ENCODE data around the gene GOLGA6L7.
"Not testable (repeated sequence)": the region's sequence is repeated elsewhere in the genome, so short reads cannot be mapped to it uniquely, and the experiment has no call there.

GOLGA6L7 gene, protein sequence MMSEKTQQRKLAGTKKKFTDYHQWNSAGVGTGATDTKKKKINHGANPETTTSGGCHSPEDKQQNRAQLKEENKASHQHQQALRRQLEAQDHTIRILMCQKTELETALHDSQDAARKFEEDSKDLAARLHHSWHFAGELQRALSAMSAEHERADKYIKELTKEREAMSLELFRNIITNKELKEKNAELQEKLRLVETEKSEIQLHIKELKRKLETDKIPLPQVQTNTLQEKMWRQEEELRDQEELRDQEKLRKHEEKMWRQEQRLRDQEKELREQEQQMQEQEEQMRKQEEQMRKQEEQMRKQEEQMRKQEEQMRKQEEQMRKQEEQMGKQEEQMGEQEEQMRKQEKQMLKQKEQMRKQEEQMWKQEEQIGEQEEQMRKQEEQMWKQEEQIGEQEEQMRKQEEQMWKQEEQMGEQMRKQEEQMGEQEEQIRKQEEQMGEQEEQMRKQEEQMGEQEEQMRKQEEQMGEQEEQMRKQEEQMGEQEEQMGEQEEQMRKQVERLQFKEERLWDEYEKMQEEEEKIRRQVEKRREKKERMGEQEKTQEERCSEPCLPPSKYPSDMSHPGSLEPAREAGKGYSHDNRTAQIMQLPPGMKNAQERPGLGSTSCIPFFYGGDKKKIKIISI

GRCh38 chr15:28848521-28848920, at the start of gene GOLGA6L7:
TSS of gene GOLGA6L7 (minus strand) at chr15:28848644. CDS start at chr15:28848549, 95 bp downstream.
- DNase-seq = not testable (repeated sequence)

- DNase-seq = no peak
Observed at GRCh38 chr15:28897861-28898585, 49.6 kb upstream of the GOLGA6L7 start.

DNA sequence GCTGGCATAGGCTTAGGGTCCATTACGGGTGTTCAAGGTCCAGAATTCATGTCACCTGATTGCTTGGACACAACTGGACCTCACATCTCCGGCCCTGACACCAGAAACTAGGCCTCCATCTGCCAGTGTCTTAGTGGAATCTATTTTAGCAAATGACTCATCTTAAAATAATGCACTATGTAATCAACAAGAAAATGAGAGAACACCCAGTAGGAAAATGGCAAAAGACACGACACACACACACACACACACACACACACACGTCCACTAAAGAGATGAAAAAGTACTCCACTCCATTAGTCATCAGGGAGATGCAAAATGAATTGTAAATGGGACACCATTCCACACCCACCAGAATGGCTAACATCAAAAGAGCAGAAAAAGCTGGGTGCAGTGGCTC, 48.5 kb upstream of the GOLGA6L7 start:
- DNase-seq = no peak

GRCh38 chr15:28895566-28895965, 47.1 kb upstream of the GOLGA6L7 start:
- no peak for DNase-seq

DNA sequence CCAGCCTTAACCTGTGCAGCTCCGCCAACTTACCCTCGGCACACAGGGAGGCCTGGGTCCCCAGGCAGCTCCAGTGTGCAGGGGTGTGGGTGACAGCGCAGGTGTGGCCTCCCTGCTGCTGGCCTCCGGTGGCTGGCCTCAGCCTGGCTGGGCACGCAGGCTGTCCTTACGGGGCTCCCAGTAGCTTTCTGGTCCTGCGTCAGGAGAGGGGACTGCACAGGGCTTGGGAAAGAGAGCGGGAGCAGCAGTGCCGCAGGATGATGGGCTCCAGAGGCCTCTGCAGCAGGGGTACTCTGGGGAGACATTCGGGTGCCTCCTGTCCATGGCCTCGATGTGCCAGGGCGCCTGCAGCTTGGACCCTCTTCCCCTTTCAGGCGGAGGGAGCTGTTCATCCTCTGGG, 46.7 kb upstream of the GOLGA6L7 start:
- DNase-seq = no peak

GRCh38 chr15:28894631-28895030, 46.2 kb upstream of the GOLGA6L7 start:
- DNase-seq = no peak

DNA sequence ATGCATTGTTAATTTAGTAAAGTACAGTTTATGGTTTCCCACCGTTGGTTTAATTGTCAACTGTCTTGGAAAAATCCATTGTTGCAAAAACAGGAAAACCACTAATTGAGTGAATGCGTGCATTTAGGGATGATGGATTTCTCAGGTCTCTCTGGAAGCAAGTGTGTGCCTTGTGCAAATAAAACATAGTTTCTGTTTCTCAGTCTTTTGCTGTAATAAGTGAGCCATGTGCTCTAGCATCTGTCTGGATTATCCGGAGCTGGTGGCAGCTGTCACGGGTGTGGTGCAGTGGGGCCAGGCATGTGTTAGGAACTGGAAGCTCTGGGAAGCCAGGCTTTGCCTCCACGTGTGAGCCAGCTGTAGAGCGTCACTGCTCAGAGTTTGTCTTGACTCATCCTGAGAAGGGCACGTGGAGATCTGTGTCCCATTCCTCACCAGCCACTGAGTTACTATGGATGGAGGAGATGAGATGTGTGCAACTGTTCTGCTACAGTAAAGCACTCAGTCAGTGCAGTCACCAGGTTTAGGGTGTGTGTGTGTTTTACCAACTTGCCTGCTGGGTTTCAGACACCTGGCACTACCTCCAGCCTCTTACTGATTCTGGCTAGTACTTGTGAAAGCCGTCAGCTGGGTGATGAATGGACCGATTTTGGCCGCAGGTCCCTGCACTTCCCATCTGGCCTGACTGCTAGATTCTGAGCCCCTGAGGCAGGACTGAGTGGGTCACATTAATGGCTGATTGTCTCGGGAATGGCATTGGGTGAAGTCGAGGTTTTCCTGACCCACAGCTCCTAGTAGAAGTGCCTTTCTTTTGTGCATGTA, 44.6 kb upstream of the GOLGA6L7 start:
- no peak for DNase-seq

- no peak for DNase-seq
Observed at GRCh38 chr15:28891588-28891987, 43.1 kb upstream of the GOLGA6L7 start.

GRCh38 chr15:28890711-28891495, 42.5 kb upstream of the GOLGA6L7 start:
- no peak for DNase-seq

DNA sequence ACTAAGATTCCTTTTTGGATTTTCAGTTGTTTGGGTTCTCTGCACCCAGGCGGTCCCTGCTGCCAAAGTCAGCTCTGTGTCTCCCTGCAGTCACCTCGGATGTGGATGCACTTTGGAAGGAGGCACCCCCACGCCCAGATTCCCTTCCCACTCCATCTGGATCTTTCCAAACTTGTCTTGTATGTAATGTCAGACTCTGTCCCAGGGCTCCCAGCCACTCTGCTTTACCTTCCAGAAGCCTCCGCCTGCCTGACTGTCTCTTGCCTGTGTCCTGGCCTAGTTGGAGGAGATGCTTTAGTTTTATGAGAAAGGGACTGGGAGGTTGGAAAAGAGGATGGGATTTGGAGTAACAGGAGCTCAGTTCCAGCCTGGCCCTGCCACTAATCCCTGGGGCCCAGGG, 41.8 kb upstream of the GOLGA6L7 start:
- not testable (repeated sequence) for DNase-seq

- not testable (repeated sequence) for DNase-seq
Observed at GRCh38 chr15:28889871-28890270, 41.4 kb upstream of the GOLGA6L7 start.

- DNase-seq = no peak
Observed at GRCh38 chr15:28889346-28889745, 40.9 kb upstream of the GOLGA6L7 start.

DNA sequence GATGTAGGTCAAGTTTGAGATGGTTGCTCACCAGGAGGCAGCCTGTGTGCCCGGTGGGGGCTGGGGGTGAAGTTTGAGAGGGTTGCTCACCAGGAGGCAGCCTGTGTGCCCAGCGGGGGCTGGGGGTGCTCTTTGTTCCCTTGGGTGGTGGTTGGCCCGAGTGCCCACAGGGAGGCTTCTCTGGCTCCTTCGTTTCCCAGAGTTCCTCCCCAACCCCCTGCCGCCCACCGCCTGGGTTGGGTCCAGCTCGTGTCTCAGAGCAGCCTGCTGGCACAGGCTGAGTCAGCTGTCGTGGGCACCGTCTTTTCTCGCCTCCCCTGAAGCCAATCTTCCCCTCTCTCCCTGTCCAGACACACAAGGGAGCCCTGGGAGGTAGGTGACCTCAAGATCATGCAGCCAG, 40.5 kb upstream of the GOLGA6L7 start:
- DNase-seq = no peak

- no peak for DNase-seq
Observed at GRCh38 chr15:28888302-28888894, 40.0 kb upstream of the GOLGA6L7 start.

GRCh38 chr15:28887339-28888174, 39.1 kb upstream of the GOLGA6L7 start:
- no peak for DNase-seq

DNA sequence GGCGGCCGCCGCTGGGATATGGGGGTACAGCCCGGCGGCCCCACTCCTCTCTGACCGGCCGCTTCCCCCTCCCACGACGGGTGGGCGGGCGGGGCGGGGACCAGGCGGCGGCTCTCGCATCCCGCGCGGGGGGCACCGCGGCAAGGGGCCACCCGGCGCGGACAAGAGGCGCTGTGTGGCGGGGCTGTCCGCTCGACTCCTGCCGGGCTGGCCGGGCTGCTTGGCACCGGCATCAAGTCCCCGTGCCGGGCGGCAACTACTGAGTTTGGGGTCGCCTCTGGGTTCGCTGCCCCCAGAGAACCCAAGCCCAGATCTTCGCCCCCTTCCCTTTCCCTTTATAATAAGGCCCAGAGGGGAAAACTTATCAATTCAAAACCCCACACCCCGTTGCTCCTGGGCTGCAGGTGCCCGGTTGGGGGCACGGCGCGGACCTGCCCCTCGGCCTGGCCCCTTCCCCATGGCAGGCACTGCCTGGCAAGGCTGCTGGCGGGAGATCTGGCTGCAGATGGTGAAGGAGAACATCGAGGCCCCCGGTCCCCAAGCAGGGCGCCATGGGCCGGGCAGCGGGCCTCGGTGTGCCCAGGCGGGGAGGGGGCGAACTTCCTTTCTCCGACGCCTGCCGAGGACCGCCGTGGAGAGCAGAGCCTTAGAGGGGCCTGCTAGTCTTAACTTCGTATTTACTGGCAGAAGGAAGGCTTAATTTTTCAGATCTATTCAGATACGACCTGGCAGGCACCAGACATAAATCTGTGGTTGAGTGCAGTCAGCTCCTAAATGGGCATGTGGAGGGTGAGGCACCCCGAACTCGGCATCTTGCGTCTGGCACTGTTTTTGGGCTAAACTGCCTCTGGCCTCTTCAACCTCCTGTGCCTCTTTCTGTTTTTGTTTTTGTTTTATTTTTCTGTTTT, 38.2 kb upstream of the GOLGA6L7 start:
- no peak for DNase-seq

DNA sequence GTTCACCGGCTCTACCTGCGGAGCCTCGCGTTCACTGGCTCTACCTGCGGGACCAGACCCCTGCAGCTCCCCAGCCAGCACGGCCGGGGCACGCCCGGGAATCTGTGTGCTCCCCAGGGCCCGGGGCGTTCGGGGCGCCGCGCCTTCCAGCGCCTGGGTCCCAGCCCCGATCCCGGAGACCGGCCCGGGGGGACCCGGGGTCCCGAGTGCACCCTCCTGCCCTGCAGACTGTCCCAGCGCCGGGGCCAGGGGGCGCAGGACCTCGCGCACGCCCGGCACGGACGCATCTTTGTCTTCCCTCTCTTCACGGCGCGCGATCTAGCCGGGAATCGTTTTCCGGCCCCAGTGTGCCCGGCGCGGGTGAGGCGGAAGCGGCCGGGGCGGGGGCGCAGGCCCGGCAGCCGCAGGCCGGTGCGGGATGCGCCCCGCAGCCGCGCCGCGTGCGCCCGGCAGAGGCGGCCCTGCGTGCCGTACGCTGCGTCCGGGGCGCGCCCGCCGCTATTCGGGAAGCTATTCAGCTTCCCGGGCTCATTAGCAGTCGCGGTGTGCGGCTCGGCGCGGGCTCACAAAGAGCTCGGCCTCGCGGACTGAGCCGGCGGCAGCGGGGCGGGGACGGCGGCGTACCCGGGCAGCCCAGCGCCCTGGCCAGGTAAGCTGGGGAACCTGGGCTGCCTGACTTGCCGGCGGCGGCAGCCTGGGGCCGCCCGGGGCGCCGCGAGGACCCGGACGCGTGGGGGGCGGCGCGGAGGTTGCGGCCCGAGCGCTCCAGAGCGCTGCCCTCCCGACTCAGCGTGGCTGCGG, 37.4 kb upstream of the GOLGA6L7 start, which contains the start of gene APBA2:
APBA2 (plus strand) TSS at position 345 of the 801 bp plus-strand sequence. CDS start 167,911 bp downstream, outside the sequence.
- peak; percentile 2 for DNase-seq

- no peak for DNase-seq
Observed at GRCh38 chr15:28885128-28885629, 36.7 kb upstream of the GOLGA6L7 start.
